HL-60/S4 treated with retinoic acid at 250 ng/mL for 4 days and 3 days (cell line): ENCODE measurements around the gene CPNE1.

Experiments
- in situ Hi-C: fragments of 300-500 bp; cut with MboI; formaldehyde crosslinking; loops from 2 replicates; pipeline ENCODE4 v1.7.0; 2022; ENCODE audit warnings: low sequenced_read_pairs

Gene CPNE1

DNA sequence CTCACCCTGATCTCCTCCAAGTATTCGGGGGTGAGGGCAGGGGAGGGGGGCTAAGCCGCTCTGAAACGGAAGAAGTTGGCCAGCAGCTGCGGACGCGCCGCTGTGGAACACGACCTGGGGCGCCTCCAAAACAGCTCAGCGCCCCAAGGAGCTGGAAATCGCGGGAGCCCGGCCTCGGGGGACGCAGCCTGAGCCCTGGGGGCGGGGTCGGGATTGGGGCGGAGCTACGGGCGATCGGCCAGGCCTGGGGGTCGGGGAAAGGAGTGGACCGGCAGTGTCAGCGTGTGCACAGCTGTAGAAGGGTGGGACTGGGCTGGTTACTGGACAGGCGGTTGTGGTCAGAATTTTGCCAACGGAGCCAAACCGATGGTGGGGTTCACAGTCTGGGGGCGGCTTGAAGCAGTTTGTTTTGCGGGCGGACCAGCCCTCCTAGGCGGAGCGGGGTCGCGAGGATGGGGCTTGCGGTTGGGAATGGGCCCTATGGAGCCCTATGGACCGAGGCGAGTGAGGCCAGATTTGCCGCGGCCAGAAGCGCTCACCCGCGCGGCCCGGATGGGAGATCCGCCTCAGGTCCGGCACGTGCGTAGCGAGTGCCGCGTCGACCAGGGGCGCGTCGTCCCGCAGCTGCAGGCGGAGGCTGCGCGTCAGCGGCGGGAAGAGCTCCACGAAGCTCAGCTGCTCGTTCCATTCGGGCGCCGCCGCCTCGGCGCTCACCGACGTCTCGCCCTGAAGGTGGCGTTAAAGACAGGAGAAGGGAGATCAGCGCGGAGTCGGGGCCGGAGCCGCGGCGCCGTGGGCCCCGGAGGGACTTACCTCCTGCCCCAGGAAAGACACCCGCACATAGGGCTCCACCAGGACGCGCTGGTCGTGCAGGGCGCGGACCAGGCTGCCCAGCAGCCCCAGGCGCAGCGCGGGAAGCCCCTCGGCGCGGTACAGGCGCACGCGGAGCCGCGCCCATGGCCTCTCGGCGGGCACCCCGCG lies 63.4 kb downstream of the CPNE1 start:
- in situ Hi-C loops, result no loop called here

DNA sequence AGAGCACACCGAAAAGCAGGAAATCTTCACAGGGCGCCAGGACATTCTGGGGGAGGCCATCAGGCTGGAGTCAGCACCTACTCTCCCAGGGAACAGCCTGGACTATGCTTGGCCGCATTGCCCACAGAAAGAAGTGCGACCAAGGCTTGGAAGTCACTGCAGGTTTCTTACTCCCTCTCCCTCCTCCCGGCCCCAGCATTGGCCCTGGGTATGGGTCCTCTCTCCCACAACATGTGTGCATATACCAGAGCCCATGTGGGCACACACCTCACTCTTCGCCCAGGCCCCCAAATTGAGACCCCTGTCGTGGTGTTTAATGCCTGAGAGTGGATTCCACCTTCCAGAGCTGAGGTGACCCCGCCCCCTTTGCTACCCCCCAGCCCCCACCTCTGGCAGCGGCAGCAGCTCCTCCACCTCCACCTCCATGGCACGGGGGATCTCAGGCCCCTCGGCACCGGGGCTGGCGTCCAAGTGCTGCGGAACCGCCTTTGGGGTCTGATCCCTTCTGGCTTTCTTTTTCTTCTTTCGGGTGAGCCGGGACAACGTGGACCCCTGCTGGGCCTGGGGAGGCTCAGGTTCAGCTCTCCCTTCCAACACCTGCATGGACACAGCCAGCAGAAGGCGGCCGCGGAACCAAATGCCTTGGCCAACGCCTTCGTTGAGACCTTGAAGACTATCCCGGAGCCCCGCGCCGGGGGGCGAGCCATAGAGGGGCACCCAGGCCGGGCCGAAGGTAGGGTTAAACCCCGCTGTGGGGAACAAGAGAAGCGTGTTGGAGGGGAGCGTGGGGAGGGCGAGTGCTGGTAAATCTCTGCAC lies 64.3 kb downstream of the CPNE1 start:
- in situ Hi-C loops, result no loop called here

DNA sequence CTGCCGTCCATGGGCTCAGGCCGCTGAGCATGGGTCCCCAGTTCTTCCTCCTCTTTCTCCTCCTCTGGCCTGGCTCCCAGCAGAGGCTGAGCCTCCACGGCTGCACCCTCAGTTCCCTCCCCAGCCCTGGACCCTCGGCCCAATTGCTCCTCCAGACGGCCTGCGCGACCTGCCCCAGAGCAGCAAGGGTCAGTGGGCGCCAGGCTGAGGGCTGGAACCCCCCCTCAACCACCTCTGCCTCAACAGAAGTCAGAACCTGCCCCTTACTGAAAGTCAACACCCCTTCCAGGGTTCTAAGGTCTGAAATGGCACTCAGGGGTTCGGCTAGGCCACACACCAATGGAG lies 65.0 kb downstream of the CPNE1 start:
- in situ Hi-C loops, result no loop called here

- in situ Hi-C loops, result no loop called here
Observed at GRCh38 chr20:35598899-35599775, 65.6 kb downstream of the CPNE1 start.

- in situ Hi-C loops, result no loop called here
Observed at GRCh38 chr20:35598476-35598875, 66.2 kb downstream of the CPNE1 start.

DNA sequence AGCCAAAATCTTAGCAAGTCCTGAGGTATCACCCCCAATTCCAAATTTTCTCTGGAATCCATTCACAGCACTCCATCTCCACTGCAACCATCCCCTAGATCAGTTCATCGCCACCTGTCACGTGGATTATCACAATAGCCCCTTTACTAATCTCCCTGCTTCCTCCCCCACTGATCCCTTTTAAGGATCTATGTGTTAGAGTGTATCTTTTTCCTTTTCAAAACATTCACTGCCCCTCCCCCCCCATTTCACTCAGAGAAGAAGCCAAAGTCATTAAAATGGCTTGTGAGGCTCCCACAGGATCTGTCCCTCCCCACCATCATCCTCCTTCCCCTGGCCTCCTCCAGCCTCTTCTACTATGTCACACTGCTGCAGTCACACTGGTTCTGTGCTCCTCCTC lies 67.5 kb downstream of the CPNE1 start:
- in situ Hi-C loops, result no loop called here

GRCh38 chr20:35595901-35596300 lies 68.8 kb downstream of the CPNE1 start:
- in situ Hi-C loops, result no loop called here

DNA sequence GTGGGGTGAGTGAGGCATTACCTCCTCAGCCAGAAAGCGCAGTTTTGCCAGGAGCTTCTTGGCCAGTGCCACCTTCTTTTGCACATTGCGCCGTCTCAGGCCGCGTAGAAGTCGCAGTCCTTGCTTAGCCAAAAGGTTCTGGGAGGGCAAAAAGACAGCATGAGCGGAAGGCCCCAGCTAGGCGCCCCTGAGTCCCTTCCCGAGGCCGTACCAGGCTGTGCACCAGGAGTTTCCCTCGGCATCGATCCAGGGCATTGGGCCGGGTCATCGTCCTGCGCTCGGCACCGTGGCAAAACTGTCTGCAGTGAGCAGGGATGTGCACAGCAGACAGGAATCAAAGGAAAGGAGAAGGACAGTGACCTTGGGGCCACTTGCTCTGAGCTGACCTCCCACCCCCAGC lies 69.2 kb downstream of the CPNE1 start:
- in situ Hi-C loops, result no loop called here

DNA sequence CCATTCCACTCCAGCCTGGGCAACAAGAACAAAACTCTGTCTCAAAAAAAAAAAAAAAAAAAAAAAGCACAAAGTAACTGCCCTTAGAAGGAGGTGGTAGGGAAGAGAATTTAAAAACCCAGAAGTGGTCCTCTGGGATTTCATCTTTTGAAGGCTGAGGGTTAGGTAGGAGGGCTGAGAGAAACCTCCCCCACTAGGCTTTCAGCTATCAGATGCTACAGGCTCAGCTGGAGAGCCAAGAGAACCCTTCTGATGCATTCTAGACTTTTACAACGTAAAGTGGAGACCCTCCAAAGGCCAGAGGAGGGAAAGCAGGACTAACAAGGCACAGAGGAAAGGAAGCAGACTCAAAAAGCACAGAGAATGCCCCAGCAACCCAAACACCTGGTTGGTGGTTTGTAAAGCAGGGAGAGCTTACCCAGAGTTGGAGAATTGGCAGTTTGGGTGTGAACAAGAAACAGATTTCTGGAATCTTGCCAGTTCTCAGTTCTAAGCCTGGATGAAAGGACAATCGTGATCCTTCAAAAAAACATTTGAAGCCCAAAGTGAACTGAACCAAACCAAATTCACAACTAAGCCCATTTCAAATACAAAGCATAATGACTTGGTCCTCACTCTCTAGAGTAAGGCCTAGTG lies 72.2 kb downstream of the CPNE1 start:
- in situ Hi-C loops, result no loop called here

- in situ Hi-C loops, result no loop called here
Observed at GRCh38 chr20:35588397-35588796, 76.3 kb downstream of the CPNE1 start.

GRCh38 chr20:35587436-35587835 lies 77.3 kb downstream of the CPNE1 start:
- in situ Hi-C loops, result no loop called here

DNA sequence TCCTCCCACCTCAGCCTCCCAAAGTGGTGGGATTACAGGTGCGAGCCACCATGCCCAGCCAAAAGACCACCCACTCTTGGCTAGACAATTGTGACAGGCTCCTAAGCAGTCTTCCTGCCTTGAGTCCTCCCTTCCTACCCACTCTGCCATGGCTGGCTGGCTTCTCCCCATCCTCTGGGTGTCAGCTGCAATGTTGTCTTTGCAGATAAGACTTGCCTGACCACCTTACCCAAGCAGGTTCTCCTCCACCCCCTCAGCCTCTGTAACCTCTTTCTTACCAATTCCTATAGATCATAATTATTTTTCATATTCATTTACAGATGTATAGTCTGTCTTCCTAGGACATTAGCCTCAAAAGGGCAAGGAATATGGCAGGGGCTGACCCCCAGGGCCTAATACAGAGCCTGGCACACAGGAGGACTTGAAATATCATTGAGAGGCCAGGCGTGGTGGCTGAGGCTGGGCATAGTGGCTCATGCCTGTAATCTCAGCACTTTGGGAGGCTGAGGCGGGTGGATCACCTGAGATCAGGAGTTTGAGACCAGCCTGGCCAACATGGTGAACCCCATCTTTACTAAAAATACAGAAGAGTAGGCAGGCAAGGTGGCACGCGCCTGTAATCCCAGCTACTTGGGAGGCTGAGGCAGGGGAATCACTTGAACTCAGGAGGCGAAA lies 77.8 kb downstream of the CPNE1 start:
- in situ Hi-C loops, result no loop called here

GRCh38 chr20:35583636-35584560 lies 80.8 kb downstream of the CPNE1 start:
- in situ Hi-C loops, result no loop called here

- in situ Hi-C loops, result no loop called here
Observed at GRCh38 chr20:35582741-35583404, 81.8 kb downstream of the CPNE1 start.

DNA sequence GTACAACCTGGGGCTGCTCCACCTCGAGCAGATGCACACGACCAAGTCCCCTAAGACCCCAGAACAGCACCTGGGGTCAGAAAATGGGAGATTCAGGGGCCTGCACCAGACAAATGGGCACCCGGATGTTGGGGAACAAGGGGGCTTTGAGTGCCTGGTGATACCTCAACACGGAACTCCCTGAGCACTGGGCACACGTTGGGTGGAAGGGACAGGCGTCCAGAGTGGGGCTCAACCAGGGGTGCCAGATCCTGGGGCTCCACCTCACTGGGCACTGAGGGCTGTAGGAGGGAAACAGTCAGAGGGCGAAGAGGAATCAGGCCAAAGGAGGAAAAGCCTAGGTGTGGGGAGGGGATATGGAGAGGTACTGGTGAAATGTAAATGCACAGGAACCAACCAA lies 82.6 kb downstream of the CPNE1 start:
- in situ Hi-C loops, result no loop called here

GRCh38 chr20:35579196-35579595 lies 85.5 kb downstream of the CPNE1 start:
- in situ Hi-C loops, result no loop called here

GRCh38 chr20:35578469-35578868 lies 86.2 kb downstream of the CPNE1 start:
- in situ Hi-C loops, result no loop called here

- in situ Hi-C loops, result no loop called here
Observed at GRCh38 chr20:35576816-35577215, 87.9 kb downstream of the CPNE1 start.
